T follicular helper cell (primary cell): Measurements from ENCODE around the gene DNMT1.
A peak's percentile ranks its signal among the peaks of the same experiment; 100 is the strongest.

Experiments
- DNase-seq: peaks from one replicate; pipeline ENCODE4 v3.0.0-alpha.2; 2020; ENCODE audit warnings: low read depth

The DNMT1 gene

GRCh38 chr19:10095622-10095947 is 99.2 kb downstream of the DNMT1 start:
- DNase-seq = no peak

DNA sequence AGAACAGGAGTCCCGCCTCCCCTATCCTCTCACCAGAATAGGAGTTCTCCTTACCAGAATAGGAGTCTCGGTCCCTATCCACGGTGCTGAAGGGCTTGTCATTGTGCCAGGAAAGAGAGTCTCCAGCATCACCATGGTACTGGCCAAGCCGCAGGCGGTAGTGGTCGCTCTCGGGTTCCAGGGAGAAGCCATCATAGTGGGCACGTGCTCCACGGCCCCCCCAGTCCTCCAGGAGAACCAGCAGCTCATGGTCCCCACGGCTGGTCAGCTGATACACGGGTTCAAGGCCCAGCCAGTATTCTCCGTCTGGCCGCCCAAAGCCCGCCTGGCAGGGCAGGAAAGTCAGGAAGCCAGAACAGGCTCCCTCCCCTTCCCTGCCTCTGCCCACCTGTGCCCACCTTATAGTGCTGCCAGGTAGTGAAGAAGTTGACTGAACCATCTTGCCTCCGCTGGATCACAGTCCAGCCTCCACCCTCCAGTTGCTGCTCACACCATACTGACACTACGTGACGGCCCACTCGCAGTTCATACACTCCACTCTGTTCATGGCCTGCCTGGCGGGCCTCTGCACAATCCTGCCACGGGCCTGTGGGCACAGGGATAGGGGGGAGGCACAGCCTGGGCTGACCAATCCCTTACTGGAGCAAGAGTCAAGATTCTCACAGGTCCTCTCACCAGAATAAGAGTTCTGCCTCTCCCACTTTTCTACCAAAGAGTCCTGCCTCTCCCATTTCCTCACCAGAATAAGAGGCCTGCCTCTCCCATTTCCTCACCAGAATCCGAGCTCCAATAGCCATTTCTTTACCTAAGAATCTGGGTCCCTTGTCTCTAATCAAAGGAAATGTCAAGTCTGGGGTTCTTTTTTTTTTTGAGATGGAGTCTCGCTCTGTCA is 101.2 kb downstream of the DNMT1 start:
- DNase-seq = no peak

- DNase-seq = no peak
Measured at GRCh38 chr19:10092648-10093294, 102.0 kb downstream of the DNMT1 start.

DNA sequence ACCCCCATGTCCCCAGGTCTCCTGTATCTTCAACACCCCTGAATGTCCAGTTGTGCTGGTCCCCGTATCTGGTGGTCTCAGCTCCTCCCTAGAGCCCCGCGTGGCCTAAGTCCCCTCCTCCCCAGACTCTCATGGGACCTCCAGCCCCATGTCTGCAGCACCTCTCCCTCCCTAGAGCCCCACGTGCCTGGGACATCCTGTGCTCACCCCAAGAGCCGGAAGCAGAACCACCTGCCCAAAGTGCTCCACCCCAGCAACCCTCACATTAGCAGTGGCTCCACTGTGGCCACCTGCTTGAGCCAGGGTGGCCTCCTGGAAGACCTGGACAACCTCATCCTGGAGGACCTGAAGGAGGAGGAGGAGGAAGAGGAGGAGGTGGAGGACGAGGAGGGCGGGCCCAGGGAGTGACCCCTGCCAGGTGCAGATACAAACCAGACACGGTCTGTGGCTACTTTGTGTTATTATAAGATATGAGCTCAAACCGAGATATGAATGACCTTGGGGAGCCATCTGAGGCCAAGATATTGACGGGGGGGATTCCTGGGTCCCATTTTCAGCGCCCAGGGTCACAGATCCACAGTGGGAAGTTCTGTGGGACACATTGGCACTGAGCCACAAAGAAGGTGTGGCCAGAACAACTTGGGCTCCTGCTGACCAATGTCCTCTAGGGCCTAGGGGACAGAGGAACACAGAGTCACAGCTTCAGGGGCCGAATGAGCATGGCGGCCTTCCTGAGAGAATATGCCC is 102.7 kb downstream of the DNMT1 start:
- DNase-seq = no peak

DNA sequence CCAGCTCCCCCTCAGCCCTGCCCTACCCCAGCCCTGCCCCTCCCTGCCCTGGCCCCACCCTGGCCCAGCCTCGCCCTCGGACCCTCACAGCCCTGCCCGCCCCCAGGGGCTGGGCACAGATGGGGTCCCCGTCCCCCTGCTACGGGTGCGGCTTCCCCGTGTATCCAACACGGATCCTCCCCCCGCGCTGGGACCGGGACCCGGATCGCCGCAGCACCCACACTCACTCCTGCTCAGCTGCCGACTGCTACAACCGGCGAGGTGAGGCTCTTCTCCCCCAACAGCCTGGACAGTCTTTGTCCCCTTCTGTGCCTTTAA is 103.4 kb downstream of the DNMT1 start:
- DNase-seq = no peak

DNA sequence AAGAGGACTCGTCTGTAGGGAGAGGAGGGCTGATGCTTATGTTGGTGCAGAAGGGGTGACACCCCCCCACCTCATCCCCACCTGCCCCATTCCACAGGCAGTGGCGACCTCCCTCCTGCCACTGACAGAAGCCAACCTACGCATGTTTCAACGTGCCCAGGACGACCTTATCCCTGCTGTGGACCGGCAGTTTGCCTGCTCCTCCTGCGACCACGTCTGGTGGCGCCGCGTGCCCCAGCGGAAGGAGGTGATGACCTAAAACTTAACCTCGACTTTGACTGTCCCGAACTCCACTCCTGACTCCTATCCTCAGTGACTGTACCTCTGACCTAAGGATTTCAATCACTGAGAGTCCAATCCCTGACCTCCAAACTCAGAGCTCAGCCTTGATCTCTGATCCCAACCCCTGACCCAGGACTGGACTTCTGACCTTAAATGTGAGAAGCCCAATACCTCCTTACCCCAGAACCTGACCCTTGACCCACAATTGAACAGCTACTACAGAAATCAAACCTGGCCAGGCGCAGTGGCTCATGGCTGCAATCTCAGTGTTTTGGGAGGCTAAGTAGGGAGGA is 104.9 kb downstream of the DNMT1 start:
- no peak for DNase-seq

GRCh38 chr19:10088949-10089554 is 105.7 kb downstream of the DNMT1 start:
- no peak for DNase-seq

- no peak for DNase-seq
Measured at GRCh38 chr19:10087296-10088061, 107.3 kb downstream of the DNMT1 start.

- peak; percentile 20 for DNase-seq
Measured at GRCh38 chr19:10086591-10087192, 108.1 kb downstream of the DNMT1 start.

- DNase-seq = peak; percentile 77
Measured at GRCh38 chr19:10085641-10086590, 108.8 kb downstream of the DNMT1 start, which contains the start of gene SHFL. SHFL (plus strand) TSS chr19:10086317; CDS start chr19:10086428, 111 bp downstream.

DNA sequence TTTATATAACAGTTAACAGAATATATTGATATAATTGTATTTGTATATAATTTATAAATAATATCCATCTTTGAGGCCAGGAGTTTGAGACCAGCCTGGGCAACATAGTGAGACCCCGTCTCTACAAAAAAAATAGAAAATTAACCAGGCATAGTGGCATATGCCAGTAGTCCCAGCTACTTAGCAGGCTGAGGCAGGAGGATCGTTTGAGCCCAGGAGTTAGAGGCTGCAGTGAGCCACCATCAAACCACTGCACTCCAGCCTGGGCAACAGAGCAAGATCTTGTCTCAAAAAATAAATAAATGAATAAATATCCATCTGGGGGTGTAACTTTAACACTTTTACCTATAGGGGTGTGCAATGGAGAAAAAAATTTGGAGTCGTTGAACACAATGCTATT is 110.0 kb downstream of the DNMT1 start:
- no peak for DNase-seq

DNA sequence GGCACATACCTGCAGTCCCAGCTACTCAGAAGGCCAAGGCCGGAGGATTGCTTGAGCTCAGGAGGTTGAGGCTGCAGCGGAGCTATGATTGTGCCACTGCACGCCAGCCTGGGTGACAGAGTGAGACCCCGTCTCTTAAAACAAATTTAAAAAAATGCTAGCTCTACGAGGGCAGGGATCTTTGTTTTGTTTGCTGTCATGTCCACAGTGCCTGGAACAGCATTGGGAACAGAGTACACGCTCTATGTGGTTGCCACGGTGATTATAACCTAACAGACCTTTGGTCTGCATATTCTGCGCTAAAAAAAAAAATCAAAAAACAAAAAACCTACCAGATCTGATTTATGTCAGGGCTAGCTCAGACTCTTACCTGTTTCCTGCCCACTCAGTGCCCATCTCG is 110.8 kb downstream of the DNMT1 start:
- DNase-seq = no peak
